HL-60 (cell line): Measurements from ENCODE around the gene TYW1.
"Not testable (repeated sequence)": the region's sequence is repeated elsewhere in the genome, so short reads cannot be mapped to it uniquely, and the experiment has no call there.

Source experiments
- GABPA ChIP-seq: IDR thresholded peaks from 2 replicates; pipeline ENCODE4 v1.6.1; 2012; ENCODE audit warnings: low read depth
- POLR2AphosphoS5 ChIP-seq: IDR thresholded peaks from 2 replicates; pipeline ENCODE4 v1.6.1; 2012; ENCODE audit warnings: low read depth
- TF ChIP-seq, protein P1 (sequence below): IDR thresholded peaks from one replicate; pipeline ENCODE4 v1.5.1; 2011; ENCODE audit warnings: low read length, control low read depth, inconsistent platforms; ENCODE audit not compliant: insufficient read depth
- TF ChIP-seq, protein P2 (sequence below): IDR thresholded peaks from 2 replicates; pipeline ENCODE4 v1.6.1; 2012; ENCODE audit warnings: low read depth; ENCODE audit not compliant: insufficient replicate concordance

DNA sequence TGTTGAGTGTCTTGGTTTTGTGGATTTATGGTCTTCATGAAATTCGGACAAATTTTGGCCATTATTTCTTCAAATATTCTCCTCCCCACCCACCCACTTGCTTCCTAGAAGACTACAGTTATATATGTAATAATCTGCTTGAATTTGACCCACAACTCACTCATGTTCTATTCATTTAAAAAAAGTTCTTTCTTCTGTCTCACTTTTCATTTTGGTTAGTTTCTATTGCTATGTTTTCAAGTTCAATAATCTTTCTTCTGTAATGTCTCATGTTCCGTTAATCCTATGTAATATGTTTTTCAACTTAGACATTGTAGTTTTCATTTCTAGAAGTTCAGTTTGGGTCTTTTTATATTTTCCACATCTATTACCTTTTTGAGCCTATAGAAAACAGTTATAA lies 55.5 kb downstream of the TYW1 start:
- TF ChIP-seq, protein P1, sequence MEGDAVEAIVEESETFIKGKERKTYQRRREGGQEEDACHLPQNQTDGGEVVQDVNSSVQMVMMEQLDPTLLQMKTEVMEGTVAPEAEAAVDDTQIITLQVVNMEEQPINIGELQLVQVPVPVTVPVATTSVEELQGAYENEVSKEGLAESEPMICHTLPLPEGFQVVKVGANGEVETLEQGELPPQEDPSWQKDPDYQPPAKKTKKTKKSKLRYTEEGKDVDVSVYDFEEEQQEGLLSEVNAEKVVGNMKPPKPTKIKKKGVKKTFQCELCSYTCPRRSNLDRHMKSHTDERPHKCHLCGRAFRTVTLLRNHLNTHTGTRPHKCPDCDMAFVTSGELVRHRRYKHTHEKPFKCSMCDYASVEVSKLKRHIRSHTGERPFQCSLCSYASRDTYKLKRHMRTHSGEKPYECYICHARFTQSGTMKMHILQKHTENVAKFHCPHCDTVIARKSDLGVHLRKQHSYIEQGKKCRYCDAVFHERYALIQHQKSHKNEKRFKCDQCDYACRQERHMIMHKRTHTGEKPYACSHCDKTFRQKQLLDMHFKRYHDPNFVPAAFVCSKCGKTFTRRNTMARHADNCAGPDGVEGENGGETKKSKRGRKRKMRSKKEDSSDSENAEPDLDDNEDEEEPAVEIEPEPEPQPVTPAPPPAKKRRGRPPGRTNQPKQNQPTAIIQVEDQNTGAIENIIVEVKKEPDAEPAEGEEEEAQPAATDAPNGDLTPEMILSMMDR = not testable (repeated sequence)
- not testable (repeated sequence) for TF ChIP-seq GABPA, POLR2AphosphoS5
- TF ChIP-seq, protein P2, sequence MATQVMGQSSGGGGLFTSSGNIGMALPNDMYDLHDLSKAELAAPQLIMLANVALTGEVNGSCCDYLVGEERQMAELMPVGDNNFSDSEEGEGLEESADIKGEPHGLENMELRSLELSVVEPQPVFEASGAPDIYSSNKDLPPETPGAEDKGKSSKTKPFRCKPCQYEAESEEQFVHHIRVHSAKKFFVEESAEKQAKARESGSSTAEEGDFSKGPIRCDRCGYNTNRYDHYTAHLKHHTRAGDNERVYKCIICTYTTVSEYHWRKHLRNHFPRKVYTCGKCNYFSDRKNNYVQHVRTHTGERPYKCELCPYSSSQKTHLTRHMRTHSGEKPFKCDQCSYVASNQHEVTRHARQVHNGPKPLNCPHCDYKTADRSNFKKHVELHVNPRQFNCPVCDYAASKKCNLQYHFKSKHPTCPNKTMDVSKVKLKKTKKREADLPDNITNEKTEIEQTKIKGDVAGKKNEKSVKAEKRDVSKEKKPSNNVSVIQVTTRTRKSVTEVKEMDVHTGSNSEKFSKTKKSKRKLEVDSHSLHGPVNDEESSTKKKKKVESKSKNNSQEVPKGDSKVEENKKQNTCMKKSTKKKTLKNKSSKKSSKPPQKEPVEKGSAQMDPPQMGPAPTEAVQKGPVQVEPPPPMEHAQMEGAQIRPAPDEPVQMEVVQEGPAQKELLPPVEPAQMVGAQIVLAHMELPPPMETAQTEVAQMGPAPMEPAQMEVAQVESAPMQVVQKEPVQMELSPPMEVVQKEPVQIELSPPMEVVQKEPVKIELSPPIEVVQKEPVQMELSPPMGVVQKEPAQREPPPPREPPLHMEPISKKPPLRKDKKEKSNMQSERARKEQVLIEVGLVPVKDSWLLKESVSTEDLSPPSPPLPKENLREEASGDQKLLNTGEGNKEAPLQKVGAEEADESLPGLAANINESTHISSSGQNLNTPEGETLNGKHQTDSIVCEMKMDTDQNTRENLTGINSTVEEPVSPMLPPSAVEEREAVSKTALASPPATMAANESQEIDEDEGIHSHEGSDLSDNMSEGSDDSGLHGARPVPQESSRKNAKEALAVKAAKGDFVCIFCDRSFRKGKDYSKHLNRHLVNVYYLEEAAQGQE = not testable (repeated sequence)
